PC-3 (cell line): Measurements from ENCODE around the gene NDUFV1. TPM values are rescaled to one million over a fixed set of nuclear protein-coding genes. Genes with fewer than 3 reads are reported as not detected.
"Not testable (repeated sequence)": the region's sequence is repeated elsewhere in the genome, so short reads cannot be mapped to it uniquely, and the experiment has no call there.

Experiments used
- ATAC-seq: fragments of 200-7000 bp; cut with Tn5 transposase; 2 replicates; pipeline ENCODE4 v1.9.1; 2020; ENCODE audit warnings: mild to moderate bottlenecking, moderate library complexity
- BruUV-seq: library from RNA; stranded (reverse); fragments of 400-500 nt; replicated peaks from 2 replicates; lab custom pipeline; 2021; lab: Mats Ljungman, UMichigan
- CTCF ChIA-PET: fragments of 300-600 bp; sonication (Branson Sonifier 250); formaldehyde crosslinking; loops from one replicate; lab custom pipeline; 2022; ENCODE audit warnings: antibody characterized with exemption; lab: Charles Lee
- POLR2A ChIA-PET: fragments of 300-600 bp; sonication (Branson Sonifier 250); formaldehyde crosslinking; loops from one replicate; lab custom pipeline; 2022; ENCODE audit warnings: antibody characterized with exemption; ENCODE audit not compliant: unreplicated experiment; lab: Charles Lee
- DNase-seq: peaks from one replicate; pipeline ENCODE4 v3.0.0-alpha.2; 2015
- H2AFZ ChIP-seq: fragments of 300-600 bp; sonication (generic); 2 replicates; pipeline ENCODE4 v1.6.0; 2016; ENCODE audit warnings: antibody characterized with exemption, low read length
- H3F3A ChIP-seq: fragments of 300-600 bp; sonication (generic); one replicate; pipeline ENCODE4 v1.6.0; 2017; ENCODE audit warnings: antibody characterized with exemption, low read length, control low read depth, mild to moderate bottlenecking; ENCODE audit not compliant: unreplicated experiment
- H3K27ac ChIP-seq: fragments of 300-600 bp; sonication (generic); 2 replicates; pipeline ENCODE4 v1.5.1; 2016; ENCODE audit warnings: mild to moderate bottlenecking, low read length
- H3K27me3 ChIP-seq: fragments of 300-600 bp; sonication (generic); 2 replicates; pipeline ENCODE4 v1.6.1; 2016; ENCODE audit warnings: low read length, mixed read lengths
- H3K36me3 ChIP-seq: fragments of 300-600 bp; sonication (generic); 2 replicates; pipeline ENCODE4 v1.6.1; 2016; ENCODE audit warnings: low read depth, mixed run types, low read length, mixed read lengths
- H3K4me1 ChIP-seq: fragments of 300-600 bp; sonication (generic); 2 replicates; pipeline ENCODE4 v1.5.1; 2016; ENCODE audit warnings: low read length; ENCODE audit not compliant: insufficient read depth
- H3K4me2 ChIP-seq: fragments of 300-600 bp; sonication (generic); 2 replicates; pipeline ENCODE4 v1.6.0; 2016; ENCODE audit warnings: low read length
- H3K4me3 ChIP-seq: fragments of 300-600 bp; sonication (generic); 2 replicates; pipeline ENCODE4 v1.5.1; 2016; ENCODE audit warnings: mild to moderate bottlenecking, low read length, mixed read lengths
- H3K79me2 ChIP-seq: fragments of 300-600 bp; sonication (generic); 2 replicates; pipeline ENCODE4 v1.6.1; 2017; ENCODE audit warnings: low read length, mixed read lengths
- H3K9ac ChIP-seq: fragments of 300-600 bp; sonication (generic); 2 replicates; pipeline ENCODE4 v1.6.0; 2016; ENCODE audit warnings: mild to moderate bottlenecking, low read length
- H3K9me2 ChIP-seq: fragments of 300-600 bp; sonication (generic); replicated peaks from 2 replicates; pipeline ENCODE4 v1.6.1; 2016; ENCODE audit warnings: mixed run types, low read length, mixed read lengths
- H3K9me3 ChIP-seq: fragments of 300-600 bp; sonication (generic); 2 replicates; pipeline ENCODE4 v1.6.1; 2016; ENCODE audit warnings: low read length, mixed read lengths
- H4K20me1 ChIP-seq: fragments of 300-600 bp; sonication (generic); 2 replicates; pipeline ENCODE4 v1.6.1; 2016; ENCODE audit warnings: low read length, mixed read lengths
- EZH2 ChIP-seq: fragments of 300-600 bp; sonication (generic); IDR thresholded peaks from one replicate; pipeline ENCODE4 v1.6.1; 2017; ENCODE audit warnings: antibody characterized with exemption, mild to moderate bottlenecking, low read length; ENCODE audit not compliant: unreplicated experiment
- EZH2phosphoT487 ChIP-seq: fragments of 300-600 bp; sonication (generic); IDR thresholded peaks from 2 replicates; pipeline ENCODE4 v1.6.1; 2018; ENCODE audit warnings: mild to moderate bottlenecking, antibody characterized with exemption, low read length, borderline replicate concordance
- intact Hi-C: fragments of 100-400 bp; cut with micrococcal nuclease; formaldehyde crosslinking; loops from 2 replicates; pipeline ENCODE4 v1.9.0; 2023
- total RNA-seq: library from RNA; depleted of rRNA; stranded (reverse); fragments of >200 nt; gene quantifications from 2 replicates; pipeline ENCODE4 v1.2.3, GENCODE V29; 2014
- TF ChIP-seq, protein P1 (sequence below): fragments of 300-600 bp; sonication (generic); conservative IDR thresholded peaks from 2 replicates; pipeline ENCODE4 v1.5.1; 2017; ENCODE audit warnings: antibody characterized with exemption, low read depth, mild to moderate bottlenecking, low read length

NDUFV1 gene
- total RNA-seq, 1 experiment from 2014 or later: 499 TPM

DNA sequence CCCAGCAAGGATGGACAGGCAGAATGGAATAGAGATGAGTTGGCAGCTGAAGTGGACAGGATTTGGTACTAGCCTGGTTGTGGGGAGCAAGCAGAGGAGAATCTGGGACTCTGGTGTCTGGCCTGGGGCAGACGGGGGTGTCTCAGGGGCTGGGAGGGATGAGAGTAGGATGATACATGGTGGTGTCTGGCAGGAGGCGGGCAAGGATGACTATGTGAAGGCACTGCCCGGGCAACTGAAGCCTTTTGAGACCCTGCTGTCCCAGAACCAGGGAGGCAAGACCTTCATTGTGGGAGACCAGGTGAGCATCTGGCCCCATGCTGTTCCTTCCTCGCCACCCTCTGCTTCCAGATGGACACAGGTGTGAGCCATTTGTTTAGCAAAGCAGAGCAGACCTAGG lies 20.8 kb upstream of the NDUFV1 start:
- H4K20me1 ChIP-seq: 0 out of 2 replicates have a peak, but pooled peaks cover 6% of the 10 kb centered on the region
- no peak overlapping the region for H3K4me2 ChIP-seq
- ATAC-seq (no peak), DNase-seq (no peak)
- H3K27ac ChIP-seq: no peak overlapping the region
- POLR2A ChIA-PET: no interaction called here
- no peaks in the 10 kb centered on the region for H3K27me3 ChIP-seq
- no peak for TF ChIP-seq EZH2phosphoT487
- no peak for TF ChIP-seq EZH2
- TF ChIP-seq, protein P1, sequence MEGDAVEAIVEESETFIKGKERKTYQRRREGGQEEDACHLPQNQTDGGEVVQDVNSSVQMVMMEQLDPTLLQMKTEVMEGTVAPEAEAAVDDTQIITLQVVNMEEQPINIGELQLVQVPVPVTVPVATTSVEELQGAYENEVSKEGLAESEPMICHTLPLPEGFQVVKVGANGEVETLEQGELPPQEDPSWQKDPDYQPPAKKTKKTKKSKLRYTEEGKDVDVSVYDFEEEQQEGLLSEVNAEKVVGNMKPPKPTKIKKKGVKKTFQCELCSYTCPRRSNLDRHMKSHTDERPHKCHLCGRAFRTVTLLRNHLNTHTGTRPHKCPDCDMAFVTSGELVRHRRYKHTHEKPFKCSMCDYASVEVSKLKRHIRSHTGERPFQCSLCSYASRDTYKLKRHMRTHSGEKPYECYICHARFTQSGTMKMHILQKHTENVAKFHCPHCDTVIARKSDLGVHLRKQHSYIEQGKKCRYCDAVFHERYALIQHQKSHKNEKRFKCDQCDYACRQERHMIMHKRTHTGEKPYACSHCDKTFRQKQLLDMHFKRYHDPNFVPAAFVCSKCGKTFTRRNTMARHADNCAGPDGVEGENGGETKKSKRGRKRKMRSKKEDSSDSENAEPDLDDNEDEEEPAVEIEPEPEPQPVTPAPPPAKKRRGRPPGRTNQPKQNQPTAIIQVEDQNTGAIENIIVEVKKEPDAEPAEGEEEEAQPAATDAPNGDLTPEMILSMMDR: no peak
- H3K4me3 ChIP-seq: no peak overlapping the region
- H3K9ac ChIP-seq: no peak overlapping the region
- H3K9me3 ChIP-seq: no peaks in the 10 kb centered on the region
- no TSS peak for BruUV-seq
- no peak overlapping the region for H2AFZ ChIP-seq
- CTCF ChIA-PET: no interaction called here
- H3K4me1 ChIP-seq: peaks cover 26% of the 10 kb centered on the region
- H3K36me3 ChIP-seq: peaks cover 7% of the 10 kb centered on the region; the same call in 1 of the 2 replicates
- no peaks in the 10 kb centered on the region for H3K9me2 ChIP-seq
- H3K79me2 ChIP-seq: peaks cover 19% of the 10 kb centered on the region
- intact Hi-C loops: no loop called here
- no peaks in the 10 kb centered on the region for H3F3A ChIP-seq

DNA sequence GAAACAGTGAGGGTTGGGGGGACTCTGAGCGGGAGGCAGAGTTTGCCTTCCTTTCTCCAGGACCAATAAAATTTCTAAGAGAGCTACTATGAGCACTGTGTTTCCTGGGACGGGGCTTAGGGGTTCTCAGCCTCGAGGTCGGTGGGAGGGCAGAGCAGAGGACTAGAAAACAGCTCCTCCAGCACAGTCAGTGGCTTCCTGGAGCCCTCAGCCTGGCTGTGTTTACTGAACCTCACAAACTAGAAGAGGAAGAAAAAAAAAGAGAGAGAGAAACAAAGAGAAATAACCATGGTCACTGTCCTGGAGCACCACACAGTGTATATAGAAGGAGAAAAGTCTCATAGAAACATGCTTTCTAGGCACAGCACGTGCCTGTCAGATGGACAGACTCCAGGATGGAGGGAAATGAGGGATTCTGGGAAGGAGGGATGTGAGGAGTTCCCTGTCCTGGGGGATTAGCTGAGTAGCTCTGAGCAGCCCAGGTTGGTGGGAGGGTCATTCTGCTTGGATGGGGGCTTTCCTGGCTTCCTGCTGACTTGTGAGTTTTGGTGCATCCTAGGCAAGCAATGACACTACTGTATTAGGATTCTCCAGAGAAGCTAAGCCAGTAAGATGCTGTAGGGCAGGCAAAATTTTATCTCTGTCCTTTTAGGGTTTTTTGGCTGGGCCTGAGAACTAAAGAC lies 20.0 kb upstream of the NDUFV1 start:
- CTCF ChIA-PET: no interaction called here
- TF ChIP-seq EZH2phosphoT487: no peak
- TF ChIP-seq, protein P1: no peak
- no peak for TF ChIP-seq EZH2

DNA sequence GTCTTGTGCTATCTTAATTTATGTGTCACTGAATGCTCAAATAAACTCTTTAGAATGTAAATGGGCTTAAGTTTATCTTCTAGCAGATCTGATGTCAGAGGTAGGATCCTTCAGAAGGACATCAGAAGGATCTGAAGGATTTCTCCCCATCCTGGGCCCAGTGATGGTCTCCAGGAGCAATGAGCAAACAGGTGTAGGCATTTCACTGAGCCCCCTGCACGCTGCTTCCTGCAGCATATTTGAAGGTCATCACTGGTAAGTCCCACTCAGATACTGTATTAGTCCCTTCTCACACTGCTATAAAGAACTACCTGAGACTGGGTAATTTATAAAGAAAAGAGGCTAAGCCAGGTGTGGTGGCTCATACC lies 18.6 kb upstream of the NDUFV1 start:
- BruUV-seq: no TSS peak
- DNase-seq (no peak), ATAC-seq (no peak)
- Histone ChIP-seq H3K36me3 (peaks cover 7% of the 10 kb centered on the region; the same call in 1 of the 2 replicates), H4K20me1 (0 out of 2 replicates have a peak, but pooled peaks cover 6% of the 10 kb centered on the region), H3K4me1 (peaks cover 8% of the 10 kb centered on the region), H3K9ac (no peak overlapping the region), H2AFZ (no peak overlapping the region), H3K4me2 (no peak overlapping the region), H3K27ac (no peak overlapping the region), H3K79me2 (peaks cover 19% of the 10 kb centered on the region), H3K9me2 (no peaks in the 10 kb centered on the region), H3K9me3 (no peaks in the 10 kb centered on the region), H3K4me3 (no peak overlapping the region), H3F3A (no peaks in the 10 kb centered on the region), H3K27me3 (no peaks in the 10 kb centered on the region)
- TF ChIP-seq EZH2 (no peak), EZH2phosphoT487 (no peak)
- TF ChIP-seq, protein P1: no peak
- CTCF ChIA-PET: no interaction called here
- POLR2A ChIA-PET: no interaction called here
- intact Hi-C loops: no loop called here

More for the DNA sequence above, 20.0 kb upstream of the NDUFV1 start:
- H3K36me3 ChIP-seq: peaks cover 7% of the 10 kb centered on the region; the same call in 1 of the 2 replicates
- no peak overlapping the region for H3K4me3 ChIP-seq
- no peak overlapping the region for H3K4me2 ChIP-seq
- no peaks in the 10 kb centered on the region for H3F3A ChIP-seq
- no peaks in the 10 kb centered on the region for H3K9me2 ChIP-seq
- H3K79me2 ChIP-seq: peaks cover 19% of the 10 kb centered on the region
- intact Hi-C loops: no loop called here
- no peak overlapping the region for H3K9ac ChIP-seq
- ATAC-seq (no peak), DNase-seq (no peak)
- BruUV-seq: no TSS peak
- H3K4me1 ChIP-seq: peaks cover 21% of the 10 kb centered on the region
- 0 out of 2 replicates have a peak, but pooled peaks cover 6% of the 10 kb centered on the region for H4K20me1 ChIP-seq
- no peaks in the 10 kb centered on the region for H3K27me3 ChIP-seq
- no peaks in the 10 kb centered on the region for H3K9me3 ChIP-seq
- no peak overlapping the region for H3K27ac ChIP-seq
- POLR2A ChIA-PET: no interaction called here
- H2AFZ ChIP-seq: no peak overlapping the region

DNA sequence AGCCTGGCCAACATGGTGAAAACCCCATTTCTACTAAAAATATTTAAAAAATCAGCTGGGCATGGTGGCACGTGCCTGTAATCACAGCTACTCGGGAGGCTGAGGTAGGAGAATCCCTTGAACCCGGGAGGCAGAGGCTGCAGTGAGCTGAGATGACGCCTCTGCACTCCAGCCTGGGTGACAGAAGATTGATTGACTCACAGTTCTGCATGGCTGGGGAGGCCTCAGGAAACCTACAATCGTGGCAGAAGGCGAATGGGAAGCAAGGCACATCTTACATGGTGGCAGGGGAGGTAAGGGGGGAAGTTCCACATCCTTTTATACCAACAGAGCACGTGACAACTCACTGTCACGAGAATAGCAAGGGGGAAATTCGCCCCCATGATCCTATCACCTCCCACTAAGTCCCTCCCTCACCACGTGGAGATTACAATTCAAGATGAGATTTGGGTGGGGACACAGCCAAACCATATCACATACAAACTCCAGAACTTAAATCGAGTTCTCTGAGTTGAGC lies 17.8 kb upstream of the NDUFV1 start:
- H3K9me2 ChIP-seq, BruUV-seq, H2AFZ ChIP-seq, H3F3A ChIP-seq, H3K27ac ChIP-seq, H3K36me3 ChIP-seq, DNase-seq, H3K9ac ChIP-seq, H3K4me2 ChIP-seq, H4K20me1 ChIP-seq, H3K9me3 ChIP-seq, CTCF ChIA-PET, intact Hi-C loops, H3K4me1 ChIP-seq, H3K27me3 ChIP-seq, POLR2A ChIA-PET, ATAC-seq, H3K4me3 ChIP-seq: not testable (repeated sequence)
- H3K79me2 ChIP-seq: peaks cover 16% of the 10 kb centered on the region
